Measurements from ENCODE around the gene BTG2.

BTG2 gene

DNA sequence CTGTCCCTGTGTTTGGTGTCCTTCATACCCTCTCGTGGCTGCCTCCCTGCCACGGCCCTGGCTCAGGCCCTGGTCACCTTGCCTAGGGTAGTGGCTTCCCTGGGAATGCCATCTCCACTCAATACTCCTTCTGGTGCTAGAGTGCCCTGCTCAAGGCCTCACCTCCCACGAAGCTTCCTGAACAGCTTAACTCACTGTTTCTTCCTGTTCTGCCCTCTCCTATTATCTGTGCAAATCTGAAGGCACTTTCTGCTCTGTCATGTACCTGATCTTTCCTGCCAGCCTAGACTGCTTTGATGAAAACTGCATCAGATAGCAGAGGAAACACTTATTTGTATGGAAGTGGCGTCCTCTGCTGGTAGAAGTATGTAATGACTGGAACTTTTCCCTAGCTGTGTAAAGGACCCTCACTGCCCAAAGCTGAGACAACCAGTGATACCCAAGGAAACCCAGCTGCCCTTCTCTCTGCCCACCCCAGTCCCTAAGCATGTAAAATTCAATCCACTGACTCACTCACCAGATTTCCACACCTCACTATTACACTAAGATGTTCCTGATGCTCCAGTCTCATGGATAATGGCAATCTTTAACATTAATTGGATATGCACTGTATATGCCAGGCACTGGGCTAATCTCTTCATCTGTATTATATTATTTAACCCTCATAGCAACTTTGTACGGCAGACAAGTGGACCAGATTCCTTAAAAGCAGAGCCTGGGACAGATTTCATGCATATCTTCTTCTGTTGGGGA, 36.2 kb upstream of the BTG2 start:
- TF ChIP-seq, protein P1, sequence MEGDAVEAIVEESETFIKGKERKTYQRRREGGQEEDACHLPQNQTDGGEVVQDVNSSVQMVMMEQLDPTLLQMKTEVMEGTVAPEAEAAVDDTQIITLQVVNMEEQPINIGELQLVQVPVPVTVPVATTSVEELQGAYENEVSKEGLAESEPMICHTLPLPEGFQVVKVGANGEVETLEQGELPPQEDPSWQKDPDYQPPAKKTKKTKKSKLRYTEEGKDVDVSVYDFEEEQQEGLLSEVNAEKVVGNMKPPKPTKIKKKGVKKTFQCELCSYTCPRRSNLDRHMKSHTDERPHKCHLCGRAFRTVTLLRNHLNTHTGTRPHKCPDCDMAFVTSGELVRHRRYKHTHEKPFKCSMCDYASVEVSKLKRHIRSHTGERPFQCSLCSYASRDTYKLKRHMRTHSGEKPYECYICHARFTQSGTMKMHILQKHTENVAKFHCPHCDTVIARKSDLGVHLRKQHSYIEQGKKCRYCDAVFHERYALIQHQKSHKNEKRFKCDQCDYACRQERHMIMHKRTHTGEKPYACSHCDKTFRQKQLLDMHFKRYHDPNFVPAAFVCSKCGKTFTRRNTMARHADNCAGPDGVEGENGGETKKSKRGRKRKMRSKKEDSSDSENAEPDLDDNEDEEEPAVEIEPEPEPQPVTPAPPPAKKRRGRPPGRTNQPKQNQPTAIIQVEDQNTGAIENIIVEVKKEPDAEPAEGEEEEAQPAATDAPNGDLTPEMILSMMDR (IDR thresholded peaks at IDR 0.05): peak; percentile 99
- no peak for TF ChIP-seq ZFX (IDR thresholded peaks at IDR 0.05; ENCODE audit: borderline replicate concordance)
- H3K27ac ChIP-seq: no peak overlapping the region

DNA sequence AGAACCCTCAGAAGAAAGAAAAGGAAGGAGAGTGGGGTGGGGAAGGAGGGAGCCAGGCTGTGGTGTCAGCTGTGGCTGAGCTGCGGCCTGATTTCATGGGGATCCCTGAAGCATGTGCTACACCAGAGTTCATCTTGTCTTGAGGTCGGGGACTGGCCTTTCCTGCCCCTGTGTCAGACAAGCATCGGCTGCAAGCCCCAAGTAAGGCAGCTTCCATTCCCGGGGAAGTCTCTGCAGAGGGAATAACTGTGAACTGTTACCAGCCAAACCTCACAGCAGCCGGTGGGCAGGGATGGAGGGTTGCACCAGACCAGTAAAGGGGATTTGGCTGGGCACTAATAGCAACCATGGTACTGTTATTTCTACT, 35.7 kb upstream of the BTG2 start:
- no peak overlapping the region for H3K27ac ChIP-seq
- TF ChIP-seq, protein P1 (IDR thresholded peaks at IDR 0.05): no peak
- TF ChIP-seq ZFX (IDR thresholded peaks at IDR 0.05; ENCODE audit: borderline replicate concordance): no peak

DNA sequence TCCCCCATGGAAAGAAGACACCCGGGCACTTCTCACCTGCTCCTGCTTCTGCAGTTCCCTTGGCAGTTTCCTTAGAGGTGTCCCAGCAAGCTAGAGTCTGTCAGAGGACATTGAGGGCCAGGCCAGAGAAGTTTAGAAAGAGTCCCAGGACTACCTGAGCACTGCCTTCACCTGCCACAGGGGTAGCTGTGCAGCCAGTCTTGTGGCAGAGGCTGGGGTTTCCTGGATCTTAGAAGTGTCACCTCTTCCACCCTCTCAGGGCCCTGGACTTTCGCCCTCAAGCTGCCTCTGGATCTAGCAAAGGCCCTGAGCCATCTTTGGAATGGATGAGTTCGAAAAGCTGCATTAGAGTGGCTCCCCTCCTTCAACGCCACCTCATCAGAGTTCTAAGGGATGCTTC, 34.9 kb upstream of the BTG2 start:
- TF ChIP-seq, protein P1 (IDR thresholded peaks at IDR 0.05): no peak
- TF ChIP-seq ZFX (IDR thresholded peaks at IDR 0.05; ENCODE audit: borderline replicate concordance): no peak
- H3K27ac ChIP-seq: no peak overlapping the region

DNA sequence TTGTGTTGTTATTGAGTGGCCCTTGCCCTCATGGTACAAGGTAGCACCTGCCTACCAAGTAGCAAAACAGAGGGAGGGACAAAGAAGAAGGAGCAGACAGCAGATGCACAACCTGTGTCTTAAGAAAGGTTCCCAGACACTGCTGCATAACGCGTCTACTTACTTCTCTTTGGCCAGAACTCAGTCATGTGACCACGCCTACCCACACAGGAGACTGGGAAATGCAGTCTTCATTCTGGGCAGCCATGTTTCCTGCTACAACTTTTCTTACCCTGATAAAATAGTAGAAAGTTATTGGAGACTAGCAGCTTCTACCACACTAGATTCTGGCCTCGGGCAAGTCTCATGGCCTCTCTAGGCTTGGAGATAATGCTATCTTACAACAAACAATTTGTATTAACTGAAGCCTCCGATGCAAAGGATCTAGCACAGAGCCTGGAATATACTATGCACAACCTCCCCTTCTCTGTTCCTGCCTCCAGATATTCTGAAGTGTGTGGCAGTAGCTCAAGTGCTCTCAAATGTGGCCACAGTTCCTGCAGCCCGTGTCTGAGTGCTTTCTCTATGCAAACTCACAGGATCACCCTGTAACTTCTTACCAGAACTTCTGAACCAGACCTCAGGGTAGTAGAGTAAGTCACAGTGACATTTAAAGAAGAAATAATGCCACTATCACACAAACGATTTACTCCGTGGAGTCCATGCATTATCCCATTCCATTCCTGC, 34.1 kb upstream of the BTG2 start:
- TF ChIP-seq, protein P1 (IDR thresholded peaks at IDR 0.05): no peak
- TF ChIP-seq ZFX (IDR thresholded peaks at IDR 0.05; ENCODE audit: borderline replicate concordance): no peak
- H3K27ac ChIP-seq: no peak overlapping the region

DNA sequence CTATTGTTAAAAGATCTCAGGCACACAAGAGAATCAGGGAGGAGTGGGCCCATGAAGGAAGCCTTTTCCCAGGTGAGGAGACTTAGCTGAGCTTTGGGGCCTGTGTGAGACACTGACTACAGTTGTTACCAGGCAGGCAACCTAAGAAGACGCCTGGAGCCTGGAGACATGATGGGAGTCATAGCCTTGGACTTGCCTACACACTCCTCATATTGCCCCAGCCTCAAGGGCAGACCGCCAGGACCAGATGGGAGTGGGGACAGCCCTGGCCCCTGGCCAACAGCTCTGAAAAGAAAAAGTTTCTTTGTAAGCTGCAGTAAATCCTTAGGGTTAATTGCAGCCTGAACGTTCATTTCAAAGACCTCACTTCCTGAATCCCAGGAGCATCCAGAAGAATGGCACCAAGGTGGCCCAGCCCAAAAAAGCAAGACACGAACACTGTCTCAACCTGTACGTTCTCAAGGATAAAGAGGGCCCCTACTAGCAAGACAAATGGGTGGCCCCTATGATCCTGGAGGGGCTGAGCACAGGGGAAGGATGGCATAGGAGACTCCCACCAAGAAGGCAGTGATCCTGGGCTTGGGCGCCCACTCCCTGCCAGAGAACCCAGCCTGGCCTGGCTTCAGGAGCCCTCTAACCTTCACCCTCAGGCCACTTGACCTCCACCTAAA, 33.2 kb upstream of the BTG2 start:
- H3K27ac ChIP-seq: no peak overlapping the region
- no peak for TF ChIP-seq ZFX (IDR thresholded peaks at IDR 0.05; ENCODE audit: borderline replicate concordance)
- TF ChIP-seq, protein P1 (IDR thresholded peaks at IDR 0.05): no peak

DNA sequence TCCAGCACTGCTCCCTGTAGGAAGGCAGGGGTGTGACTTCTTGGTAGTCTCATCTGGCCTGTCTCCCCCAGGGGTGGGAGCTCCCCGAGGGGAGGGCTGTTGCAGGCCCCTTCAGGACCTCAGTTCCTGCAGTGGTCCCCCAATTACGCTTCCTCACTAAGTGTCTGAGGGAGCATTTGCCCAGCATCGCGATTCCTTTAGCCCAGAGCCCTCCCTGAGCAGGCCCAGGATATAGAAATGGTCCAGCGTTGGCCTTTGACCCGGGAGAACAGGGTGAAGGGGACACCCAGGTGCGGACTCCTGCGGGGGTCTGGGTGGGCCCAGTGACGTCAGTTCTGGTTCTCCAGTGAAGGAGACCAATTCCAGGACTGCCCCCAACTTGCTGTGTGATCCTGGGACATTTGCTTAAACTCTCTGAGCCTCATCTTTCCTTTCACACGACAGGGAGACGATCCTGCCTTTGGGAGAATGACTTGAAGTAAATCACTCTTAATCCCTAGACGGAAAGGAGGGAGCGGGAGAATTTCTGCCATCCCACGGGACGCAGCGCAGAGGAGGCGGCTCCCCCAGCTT, 32.6 kb upstream of the BTG2 start:
- no peak overlapping the region for H3K27ac ChIP-seq

More for the DNA sequence above, 32.6 kb upstream of the BTG2 start:
- no peak for TF ChIP-seq ZFX (IDR thresholded peaks at IDR 0.05; ENCODE audit: borderline replicate concordance)
- TF ChIP-seq, protein P1 (IDR thresholded peaks at IDR 0.05): no peak

All from 22Rv1 (cell line).